HG02610 (cell line): ENCODE data around the gene ODC1.
"Not testable (repeated sequence)": the region's sequence is repeated elsewhere in the genome, so short reads cannot be mapped to it uniquely, and the experiment has no call there.

Source experiments
- ATAC-seq: cut with Tn5 transposase; IDR thresholded peaks from one replicate; pipeline ENCODE4 v1.9.1; 2021; ENCODE audit warnings: mild to moderate bottlenecking, moderate library complexity; ENCODE audit not compliant: unreplicated experiment

The ODC1 gene

DNA sequence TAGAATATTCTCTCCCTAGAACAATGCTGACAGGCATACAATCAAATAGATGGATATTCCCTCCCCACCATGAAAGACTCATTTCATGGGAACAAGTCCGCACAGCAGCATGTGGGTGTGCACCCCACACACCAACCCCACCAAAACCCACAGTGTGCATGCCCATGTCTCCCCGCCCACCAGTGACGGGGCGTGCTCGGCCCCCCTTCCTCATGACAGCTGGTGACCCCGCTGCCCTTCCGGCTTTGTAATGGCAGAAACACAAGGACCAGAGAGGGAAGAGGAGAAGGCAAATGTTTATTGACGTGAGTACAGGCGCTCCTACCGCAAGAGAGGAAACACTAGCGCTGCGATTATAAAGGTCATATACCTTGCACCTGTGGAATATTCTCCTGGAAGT, 30.8 kb upstream of the ODC1 start:
- ATAC-seq, result no peak

DNA sequence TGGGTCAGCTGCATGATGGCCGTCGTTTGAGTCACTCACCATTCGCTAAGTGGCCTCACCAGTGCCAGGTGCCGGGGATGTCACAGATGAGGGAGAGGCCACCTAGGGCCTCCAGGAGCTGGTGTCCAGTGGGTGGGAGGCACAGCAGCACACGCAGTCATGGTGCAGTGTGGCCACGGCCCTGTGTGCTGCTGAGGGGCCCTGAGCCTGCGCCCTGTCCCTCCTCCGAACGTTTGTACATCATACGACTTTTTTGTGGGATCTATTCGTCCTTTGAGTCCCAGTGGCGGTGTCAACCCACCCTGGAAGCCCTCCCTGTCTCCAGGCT, 30.1 kb upstream of the ODC1 start:
- ATAC-seq, result no peak

DNA sequence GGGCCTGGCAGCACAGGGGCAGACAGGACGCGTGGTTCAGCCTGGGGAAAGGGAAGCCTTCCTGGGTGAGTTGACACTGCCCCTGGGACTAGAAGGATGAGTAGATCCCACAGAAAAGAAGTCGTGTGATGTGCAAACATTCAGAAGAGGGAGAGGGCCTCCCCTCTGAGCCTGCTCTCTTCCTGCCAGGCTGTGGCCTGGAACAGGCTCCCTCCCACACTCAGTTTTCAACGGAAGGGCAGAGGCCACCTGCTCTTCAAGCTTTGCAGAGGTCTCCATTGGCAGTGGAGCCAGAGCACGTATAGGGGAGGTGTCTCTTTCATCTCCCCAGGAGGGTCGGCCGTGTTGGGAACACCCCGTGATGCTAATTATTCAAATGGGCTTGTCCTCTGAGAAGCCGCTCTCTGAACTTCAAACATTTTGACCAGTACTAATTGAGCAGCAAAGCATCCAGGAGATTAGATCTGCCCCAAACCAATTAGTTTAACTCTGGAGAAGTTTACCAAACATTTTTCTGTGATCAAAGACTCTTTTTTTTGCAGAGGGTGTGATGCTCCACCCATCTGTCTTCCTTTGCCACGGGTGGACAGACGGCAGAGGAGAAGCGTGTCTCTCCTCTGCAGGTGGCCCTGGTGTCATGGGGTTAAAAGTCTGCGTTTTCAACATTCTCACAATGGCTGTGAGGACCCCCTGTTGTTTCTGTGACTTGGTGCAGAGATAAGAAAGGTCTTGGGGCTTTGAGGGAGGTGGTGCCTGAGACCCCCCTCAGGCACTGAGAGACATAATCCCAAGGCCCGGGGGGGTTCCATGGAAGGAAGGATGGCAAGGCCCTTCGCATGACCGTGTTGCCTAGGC, 29.5 kb upstream of the ODC1 start:
- no peak for ATAC-seq

DNA sequence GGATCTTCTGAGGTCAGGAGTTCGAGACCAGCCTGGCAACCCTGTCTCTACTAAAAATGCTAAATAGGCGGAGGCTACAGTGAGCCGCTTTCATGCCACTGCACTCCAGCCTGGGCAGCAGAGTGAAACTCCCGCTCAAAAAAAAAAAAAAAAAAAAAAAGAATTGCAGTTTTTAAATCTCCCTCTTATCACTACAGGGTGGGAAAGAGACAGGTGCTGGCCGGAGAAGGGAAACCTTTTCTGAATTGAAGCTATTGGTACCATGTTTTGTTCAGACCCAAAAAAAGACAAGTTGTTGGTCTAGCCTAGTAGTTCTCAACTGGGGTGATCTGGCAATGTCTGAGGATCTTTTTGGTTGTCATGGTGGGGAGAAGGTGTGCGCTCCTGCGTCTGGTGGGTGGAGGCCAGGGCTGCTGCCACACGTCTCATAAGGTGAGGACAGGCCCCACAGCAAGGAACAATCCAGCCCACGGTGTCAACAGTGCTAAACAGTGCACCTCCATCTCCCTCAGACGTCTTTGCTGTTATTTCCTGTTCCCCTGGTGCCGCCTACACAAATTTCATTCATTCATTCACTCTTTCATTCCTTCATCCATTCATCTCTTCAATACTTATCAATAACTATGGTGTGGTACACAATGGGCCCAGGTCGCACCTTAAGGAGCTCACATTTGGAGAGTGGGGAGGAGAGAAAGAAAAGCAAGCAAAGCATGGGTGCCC, 28.8 kb upstream of the ODC1 start:
- no peak for ATAC-seq

DNA sequence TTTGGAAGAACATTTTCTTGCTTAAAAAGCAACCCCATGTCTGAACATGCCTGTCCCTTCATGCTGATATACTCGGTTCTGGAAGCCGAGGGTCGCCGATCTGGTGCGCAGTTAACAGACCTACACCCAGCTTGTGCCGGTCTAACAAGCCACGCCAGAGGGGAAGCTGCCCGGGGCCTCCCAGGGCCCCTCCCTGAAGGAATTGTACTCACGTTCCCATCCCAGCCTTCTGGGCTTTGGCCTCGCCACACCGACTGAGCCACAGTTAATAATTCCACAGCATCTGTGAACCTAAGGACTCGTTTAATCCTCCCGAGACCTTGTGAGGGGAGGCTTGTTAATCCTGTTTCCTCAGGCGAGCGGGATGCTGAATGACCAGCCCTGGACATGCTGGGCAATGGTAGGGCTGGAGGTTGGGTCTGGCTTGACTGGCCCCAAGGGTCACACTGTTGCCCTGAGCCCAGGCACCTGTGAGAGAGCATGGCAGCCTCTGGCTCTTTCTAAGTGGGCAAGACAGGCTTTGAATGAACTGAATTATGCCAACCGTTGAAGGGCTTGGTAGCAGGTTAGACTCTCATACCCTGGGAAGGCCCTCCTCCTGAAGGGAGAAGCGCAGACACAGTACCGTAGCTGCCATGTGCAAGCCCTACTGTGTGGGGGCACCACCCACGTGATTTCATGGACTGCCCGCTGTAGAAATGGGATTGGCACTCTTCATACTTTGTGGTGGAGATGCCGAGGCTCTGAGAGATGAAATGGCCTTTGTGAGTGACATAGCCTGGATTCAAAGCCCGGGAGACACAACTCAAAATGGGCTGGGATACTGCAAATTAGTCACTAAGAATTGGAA, 27.9 kb upstream of the ODC1 start:
- ATAC-seq, result no peak

DNA sequence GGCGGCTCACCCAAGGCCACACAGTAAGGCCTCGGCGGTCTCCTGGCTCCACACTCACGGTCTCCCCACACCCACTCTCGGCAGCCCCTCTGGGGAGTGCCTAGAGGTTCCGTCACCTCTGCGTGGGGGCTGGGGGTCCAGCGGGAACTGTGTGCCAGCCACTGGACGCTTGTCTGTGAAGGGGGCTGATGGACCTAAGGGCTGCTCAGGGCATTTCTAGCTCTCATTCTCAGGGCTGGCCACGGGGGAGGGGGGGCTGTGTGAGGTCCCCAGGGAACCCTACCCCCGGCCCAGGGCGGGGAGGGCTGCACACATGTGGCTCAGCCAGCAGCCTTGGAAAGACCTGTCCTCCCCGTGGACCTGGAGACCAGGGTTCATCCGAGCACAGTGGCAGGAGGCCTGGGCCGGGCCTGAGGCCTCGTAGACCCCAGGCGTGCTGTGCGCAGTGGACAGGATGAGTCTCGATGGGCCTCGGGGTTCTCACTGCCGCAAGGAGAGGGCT, 27.1 kb upstream of the ODC1 start:
- no peak for ATAC-seq

DNA sequence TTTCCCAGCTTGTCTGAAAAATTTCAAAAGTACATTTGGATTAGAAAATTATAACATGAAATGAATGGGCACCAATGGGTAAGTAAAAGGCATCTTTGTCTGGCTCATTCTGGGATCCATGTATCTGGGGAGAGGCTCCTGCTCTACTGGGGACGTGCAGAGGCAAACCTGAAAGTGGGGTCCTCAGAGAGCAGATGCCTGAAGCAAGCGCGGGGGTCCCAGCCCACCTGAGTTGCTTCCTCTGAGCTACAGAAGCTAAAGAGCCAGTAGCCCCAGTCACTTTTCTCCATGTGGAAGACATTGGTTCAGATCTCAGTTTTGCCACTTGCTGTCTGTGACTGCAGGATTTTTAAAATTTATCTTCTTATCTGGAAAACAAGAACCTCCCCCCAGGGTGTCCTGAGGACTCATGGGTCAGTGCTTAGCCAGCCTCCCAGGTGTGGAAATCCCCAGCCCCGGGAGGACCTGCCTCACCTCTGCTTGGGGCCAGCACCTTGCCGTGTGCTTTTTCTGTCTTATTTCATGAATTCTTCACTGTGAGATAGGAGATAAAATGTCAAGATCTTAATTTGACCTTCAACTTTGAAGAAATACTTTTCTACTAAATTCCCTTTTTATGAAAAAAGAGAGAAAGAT, 25.1 kb upstream of the ODC1 start:
- no peak for ATAC-seq

DNA sequence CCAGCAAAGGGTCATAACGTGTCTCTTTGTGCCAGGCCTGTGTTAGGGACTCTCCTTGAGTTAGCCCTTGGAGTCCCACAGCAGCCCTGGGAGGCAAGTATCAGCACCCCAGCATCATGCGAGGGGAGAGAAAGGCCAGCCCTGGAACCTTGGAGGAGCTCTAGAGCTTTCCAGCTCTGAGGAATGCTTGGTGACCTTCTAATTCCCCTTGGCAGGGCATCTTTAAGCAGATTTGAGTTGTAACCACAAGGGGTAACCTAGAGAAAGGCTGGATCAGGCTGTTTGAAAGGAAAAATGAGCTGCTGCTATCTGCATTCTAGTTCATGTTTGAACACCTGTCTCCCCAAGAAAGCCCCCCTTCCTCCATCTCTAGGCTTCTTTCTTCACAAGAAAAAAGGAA, 23.8 kb upstream of the ODC1 start:
- ATAC-seq, result no peak

DNA sequence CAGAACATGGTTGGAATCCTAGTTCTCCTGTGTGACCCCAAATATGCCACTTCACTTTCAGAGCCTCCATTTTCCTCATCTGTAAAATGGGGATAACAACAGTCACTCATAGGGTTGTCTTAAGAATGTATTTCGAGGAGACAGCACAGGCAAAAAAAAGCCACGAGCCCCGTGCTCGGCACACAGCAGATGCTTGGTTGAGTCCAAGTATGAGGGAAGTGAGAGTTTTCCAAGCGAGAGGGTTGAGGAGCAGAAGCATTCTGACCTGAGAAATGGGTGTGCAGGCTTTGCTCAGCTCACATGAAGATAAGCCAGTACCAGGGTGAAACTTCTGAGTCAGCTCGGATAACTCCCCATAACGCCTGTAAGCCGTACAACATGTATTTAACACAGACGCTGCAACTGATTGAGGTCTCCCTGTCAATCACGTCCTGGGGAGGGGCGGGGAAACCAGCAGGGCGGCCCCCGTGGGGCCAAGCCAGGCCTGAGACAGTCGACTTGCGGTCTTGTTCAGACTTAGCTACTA, 23.0 kb upstream of the ODC1 start:
- no peak for ATAC-seq

DNA sequence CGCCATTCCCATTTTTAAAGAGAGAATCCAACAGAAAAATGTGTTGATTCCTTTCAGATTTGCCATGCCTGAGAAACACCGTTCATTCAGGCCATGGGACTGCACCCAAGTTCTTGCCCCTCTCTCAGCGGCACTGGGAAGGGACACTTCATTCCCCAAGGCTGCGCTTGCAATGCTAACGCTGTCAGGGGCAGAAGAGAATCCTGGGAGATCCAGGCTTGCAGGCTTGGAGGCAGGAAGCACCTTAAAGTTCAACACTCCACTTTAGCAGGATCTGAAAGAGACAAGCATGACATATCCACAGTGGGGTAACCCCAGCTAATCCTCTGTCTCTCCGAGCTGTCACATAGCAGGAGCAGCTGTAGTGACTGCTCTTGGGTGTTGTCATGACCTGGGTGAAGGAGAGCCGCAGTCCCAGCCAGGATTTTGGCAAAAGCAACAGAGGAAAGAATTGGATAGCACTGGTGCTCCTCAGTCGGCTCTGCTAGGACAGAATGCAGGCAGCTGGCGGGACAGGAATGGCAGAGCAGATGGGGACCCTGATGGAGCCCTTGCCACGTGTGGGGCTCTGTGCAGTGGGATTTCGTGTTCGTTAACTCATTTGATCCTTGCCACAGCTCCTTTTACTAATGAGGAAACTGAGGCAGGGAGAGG, 22.0 kb upstream of the ODC1 start:
- ATAC-seq, result no peak

DNA sequence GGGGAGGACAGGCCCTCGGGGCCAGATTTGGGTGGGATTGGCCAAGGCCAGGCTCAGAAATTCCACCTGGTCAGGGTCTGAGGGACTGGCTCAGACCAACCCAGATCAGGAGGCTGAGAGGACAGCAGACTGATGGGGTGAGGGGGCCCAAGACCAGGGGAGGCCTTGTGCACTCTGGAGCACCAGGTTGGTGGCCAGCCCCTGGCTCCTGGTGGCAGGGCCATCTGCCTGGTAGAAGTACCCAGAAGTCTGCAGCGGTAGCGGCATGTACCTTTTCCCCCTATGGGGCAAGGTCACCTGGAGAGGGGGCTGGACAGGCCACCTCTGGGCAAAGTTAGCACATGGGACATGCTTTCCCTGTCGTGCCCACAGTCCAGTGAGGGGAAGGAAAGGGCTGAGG, 21.2 kb upstream of the ODC1 start:
- no peak for ATAC-seq

DNA sequence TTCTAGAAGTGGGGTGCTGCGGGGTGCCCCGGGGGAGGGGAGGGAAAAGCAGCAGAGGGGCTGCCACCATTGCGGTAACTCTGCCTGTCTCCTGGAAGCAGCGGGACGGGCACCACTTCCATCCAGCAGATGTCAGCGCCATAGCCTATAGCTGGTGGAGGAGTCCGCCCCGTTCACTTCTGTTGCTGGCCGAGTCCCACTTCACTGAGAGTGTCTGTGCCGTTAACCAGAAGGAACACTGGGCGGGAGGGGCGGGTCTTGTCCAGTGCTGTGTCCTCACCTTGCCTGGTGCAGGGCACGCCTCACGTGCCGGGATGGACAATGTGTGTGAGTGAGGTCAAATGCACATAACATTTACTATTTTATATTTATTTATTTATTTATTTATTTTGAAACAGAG, 19.3 kb upstream of the ODC1 start:
- no peak for ATAC-seq

DNA sequence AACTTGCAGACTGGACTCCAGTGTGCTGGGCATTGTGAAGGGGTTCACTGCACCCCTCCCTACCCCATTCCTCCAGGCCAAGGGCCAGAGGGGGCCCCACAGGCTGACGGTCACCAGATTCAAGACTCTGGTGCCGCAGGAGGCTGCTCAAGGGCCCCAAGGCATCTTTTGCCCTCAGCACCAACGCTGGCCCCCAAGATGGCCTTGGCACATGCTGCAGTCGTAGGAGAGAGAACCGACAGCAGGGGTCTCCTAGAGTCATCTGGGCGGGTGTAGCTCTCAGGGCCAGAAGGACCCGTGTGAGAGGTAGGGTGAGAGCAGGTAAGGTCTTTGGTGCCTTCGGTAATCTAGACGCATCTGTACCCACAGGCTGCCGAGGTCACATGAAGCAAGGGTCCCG, 18.7 kb upstream of the ODC1 start:
- no peak for ATAC-seq

DNA sequence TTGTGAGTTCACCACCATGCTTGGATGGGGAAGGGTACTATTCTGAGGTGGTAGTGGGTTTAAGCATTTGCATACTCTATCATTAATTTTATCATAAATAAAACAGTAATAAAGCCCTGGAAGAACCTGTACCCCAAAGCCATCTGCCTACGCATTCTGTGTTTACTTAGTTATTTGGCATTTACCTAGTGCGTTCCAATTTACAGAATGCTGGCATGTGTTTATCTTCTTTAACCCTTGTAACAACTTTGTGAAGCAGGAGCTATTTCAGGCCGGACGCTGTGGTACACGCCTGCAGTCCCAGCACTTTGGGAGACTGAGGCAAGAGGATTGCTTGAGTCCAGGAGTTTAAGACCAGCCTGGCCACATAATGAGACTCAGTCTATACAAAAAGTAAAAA, 17.8 kb upstream of the ODC1 start:
- no peak for ATAC-seq

DNA sequence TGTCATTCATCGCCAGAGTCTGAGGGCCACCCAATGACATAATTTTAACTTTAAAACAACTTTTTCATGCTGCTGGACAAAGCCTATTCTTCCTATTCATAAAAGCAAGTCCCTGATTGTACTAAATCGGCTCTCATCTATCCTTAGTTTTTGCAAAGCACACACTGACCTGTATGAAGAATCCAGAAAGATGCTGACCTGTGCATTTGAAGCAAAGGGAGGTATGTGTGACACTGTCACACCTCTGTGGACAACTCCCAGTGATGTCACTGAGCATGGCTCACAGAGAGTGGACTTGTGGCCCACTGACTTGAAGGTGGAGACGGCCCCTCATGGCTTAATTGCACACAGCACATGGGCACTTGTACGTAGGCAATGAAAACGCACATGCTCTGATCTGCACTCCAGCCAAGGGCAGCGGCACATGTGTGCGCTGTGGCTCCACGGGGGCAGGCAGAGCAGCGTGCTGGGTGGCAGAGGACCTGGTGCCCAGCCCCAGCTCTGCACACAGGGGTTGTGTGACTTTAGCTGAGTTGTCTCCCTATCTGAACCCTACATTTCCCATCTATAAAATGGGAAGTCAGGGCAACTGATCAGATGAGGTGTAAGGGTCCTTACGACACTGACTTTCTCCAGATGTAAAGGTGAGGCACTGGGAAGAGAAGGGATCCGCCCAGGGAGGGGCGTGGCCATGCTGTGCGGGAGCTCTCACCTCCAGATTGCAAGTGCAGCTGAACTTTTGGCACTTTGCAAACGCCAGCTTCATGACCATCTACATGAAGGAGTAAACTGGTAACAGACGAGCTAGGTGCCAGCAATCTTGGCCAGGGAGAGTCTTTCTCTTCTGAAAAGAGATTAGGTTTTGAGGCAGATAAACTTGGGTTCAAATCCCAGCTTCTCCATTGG, 14.3 kb upstream of the ODC1 start:
- ATAC-seq, result no peak

DNA sequence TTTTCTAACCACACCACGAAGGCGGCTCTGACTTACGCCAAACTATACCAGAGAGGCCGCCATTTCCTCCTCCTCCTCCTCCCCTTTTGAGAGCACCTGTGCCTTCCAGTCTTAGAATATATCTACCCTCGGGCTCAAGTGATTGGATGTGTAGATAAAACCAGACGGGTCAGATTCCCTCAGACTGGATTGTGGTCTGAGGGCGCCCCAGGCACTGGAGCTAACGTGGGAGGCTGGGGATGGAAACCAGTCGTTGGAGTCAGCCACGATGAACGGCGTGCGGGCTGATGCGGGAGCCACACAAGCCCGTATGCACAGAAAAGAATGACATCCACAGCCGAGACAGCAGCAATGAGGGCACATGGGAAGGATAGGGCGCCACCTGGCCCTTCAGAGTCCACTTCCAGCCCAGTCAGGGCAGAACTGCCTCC, 12.3 kb upstream of the ODC1 start:
- ATAC-seq, result no peak

DNA sequence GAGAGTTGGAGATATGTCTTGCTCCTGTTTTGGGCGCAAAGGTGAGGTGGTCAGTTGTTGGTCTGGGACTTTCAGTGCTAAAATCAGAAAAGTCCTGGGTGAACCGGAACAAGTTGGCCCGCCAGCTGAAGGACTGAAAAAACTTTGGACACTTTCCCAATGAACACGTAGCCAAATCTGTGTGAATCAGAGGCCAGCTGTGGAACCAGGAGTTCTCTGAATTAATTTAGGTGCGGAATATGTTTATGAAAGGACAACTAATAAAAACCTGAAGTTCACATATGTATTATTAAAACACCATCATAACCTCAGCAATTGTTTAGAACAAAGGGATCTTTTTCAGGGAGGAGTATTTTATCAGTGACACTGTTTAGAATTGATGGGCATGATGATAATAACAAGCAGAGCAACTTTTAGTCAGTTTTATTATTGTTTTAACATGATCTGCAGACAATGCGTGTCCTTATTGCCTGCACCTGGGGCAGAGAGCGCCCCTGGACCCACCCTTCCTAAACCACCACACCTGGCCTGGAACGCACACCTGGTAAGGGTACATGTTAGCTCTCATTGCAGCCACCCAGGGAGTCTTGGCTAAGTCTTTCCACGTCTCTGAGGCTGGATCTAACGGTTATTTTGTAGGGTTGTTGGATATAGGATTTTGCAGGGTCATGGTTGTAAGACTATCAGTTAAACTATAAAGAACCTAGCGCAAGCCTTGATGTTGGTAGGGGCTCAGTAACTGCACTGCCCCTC, 9.9 kb upstream of the ODC1 start:
- no peak for ATAC-seq

DNA sequence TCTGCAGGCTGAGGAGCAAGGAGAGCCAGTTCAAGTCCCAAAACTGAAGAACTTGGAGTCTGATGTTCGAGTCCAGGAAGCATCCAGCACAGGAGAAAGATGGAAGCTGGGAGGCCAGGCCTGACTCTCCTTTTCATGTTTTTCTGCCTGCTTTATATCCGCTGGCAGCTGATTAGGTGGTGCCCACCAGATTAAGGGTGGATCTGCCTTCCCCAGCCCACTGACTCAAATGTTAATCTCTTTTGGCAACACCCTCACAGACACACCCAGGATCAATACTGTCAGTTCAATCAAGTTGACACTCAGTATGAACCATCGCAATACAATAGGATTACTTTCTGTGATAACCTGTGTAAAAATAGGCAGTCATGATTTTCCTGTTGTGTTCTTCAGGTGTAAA, 9.1 kb upstream of the ODC1 start:
- not testable (repeated sequence) for ATAC-seq

DNA sequence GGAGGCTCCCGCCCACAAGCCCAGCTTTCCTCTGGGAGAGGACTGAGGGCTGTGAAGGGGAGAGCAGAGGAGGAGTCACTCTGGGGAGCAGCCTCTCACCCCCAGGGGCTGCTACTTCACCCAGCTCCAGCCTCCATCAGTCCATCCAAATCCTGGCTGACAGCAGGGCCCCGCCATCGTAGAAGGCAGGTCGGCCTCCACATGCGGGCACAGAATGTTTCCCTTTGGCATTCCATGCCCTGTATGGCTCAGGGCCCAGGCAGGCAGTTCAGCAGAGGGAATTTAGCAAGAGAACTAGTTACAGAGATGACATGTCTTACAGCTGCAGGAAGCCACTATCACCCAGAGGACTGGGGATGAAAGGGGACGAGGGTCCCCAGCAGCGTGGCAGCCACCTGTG, 6.4 kb upstream of the ODC1 start:
- no peak for ATAC-seq
